Nephron (organoid): ENCODE results near the gene GABRD.

Experiments
- H3K27ac Mint-ChIP-seq, 3 experiments: 2 replicates each; pipeline ENCODE4 v1.8.0; 2020; ENCODE audit warnings: mixed read lengths in 3 of 3, mild to moderate bottlenecking in 2 of 3, moderate library complexity in 1 of 3
- H3K27me3 Mint-ChIP-seq: 2 replicates; pipeline ENCODE4 v1.8.0; 2021; ENCODE audit warnings: low read depth, mild to moderate bottlenecking, moderate library complexity, mixed read lengths
- H3K36me3 Mint-ChIP-seq: 2 replicates; pipeline ENCODE4 v1.8.0; 2020; ENCODE audit warnings: low read depth, mixed read lengths
- H3K4me1 Mint-ChIP-seq: 2 replicates; pipeline ENCODE4 v1.8.0; 2020; ENCODE audit warnings: mixed read lengths
- H3K4me3 Mint-ChIP-seq, 3 experiments: 2 replicates each; pipeline ENCODE4 v1.8.0; 2020; ENCODE audit warnings: mild to moderate bottlenecking in 3 of 3, mixed read lengths in 3 of 3, moderate library complexity in 2 of 3
- H3K9me3 Mint-ChIP-seq: 2 replicates; pipeline ENCODE4 v1.8.0; 2020; ENCODE audit warnings: mixed read lengths
- TF ChIP-seq, protein P1 (sequence below), 3 experiments: fragments of 200-600 bp; sonication (generic); IDR thresholded peaks; one replicate each; pipeline ENCODE4 v1.5.0; 2021; ENCODE audit warnings: antibody characterized with exemption in 3 of 3; ENCODE audit not compliant: unreplicated experiment in 3 of 3

The GABRD gene

DNA sequence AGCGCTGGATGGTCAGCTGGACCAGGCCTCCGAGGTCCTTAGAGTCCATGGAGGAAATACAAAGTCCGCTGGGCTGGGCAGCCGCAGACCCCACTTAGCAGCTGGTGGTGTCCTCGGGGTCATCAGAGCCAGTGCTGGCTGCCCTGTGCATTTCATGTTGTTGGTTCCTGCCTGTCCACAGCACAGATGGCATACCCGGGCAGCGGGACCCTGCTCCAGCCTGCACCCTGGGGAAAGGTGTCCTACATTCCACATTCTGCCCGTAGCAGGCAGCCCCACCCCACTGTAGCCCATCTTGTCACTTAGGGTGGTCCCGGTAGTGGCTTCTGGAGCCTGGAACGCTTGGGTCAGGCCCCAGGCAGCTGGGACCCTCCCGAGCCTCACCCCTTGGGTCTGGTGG, 50.9 kb downstream of the GABRD start:
- Mint-ChIP-seq H3K27me3 (peaks cover 24% of the 10 kb centered on the region), H3K4me1 (peaks cover 7% of the 10 kb centered on the region), H3K4me3 (no peak overlapping the region), H3K27ac (no peak overlapping the region), H3K36me3 (peaks cover 22% of the 10 kb centered on the region), H3K9me3 (peaks cover 19% of the 10 kb centered on the region)
- TF ChIP-seq, protein P1, sequence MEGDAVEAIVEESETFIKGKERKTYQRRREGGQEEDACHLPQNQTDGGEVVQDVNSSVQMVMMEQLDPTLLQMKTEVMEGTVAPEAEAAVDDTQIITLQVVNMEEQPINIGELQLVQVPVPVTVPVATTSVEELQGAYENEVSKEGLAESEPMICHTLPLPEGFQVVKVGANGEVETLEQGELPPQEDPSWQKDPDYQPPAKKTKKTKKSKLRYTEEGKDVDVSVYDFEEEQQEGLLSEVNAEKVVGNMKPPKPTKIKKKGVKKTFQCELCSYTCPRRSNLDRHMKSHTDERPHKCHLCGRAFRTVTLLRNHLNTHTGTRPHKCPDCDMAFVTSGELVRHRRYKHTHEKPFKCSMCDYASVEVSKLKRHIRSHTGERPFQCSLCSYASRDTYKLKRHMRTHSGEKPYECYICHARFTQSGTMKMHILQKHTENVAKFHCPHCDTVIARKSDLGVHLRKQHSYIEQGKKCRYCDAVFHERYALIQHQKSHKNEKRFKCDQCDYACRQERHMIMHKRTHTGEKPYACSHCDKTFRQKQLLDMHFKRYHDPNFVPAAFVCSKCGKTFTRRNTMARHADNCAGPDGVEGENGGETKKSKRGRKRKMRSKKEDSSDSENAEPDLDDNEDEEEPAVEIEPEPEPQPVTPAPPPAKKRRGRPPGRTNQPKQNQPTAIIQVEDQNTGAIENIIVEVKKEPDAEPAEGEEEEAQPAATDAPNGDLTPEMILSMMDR (IDR thresholded peaks at IDR 0.05; ENCODE audit: unreplicated experiment in 3 of 3) = no peak

DNA sequence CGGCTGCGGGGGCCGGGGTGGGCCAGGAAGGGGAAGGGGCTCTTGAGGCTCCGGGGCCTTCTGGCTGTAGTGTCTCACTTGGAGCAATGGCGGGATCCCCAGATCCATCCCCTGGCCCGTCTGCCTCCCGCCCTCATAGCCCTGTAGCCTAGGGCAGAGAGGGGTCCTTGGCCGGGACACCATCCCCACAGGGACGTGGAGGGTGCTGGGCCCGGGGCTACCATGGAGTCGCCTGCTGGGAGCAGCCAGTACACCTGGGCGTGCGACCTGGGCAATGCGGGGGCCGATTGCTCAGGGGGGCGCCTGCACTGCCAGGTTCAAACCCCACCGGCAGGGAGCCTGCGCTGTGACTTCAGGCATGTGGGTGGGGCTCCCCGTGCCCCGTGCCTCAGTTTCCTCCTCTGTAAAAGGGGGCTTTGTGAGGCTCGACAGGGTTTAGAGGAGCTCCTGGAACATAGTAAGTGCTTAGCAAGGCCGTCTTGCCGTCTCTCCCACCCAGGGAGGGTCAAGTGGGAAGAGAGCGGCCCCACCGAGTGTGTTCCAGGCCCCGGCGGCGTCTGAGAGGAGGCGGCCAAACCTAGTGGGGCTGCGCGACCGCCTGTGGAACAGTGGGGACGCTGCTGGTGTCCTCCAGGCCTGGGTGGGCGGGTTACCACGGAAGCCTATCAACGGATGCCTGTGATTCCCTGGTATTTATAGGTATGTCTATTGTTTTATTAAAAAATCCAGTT, 51.8 kb downstream of the GABRD start:
- H3K36me3 Mint-ChIP-seq = peaks cover 15% of the 10 kb centered on the region
- no peak overlapping the region for H3K27ac Mint-ChIP-seq
- H3K9me3 Mint-ChIP-seq = peaks cover 12% of the 10 kb centered on the region
- H3K4me3 Mint-ChIP-seq = no peak overlapping the region
- TF ChIP-seq, protein P1 (IDR thresholded peaks at IDR 0.05; ENCODE audit: unreplicated experiment in 3 of 3) = no peak
- H3K4me1 Mint-ChIP-seq = peaks cover 7% of the 10 kb centered on the region
- H3K27me3 Mint-ChIP-seq = peaks cover 29% of the 10 kb centered on the region

DNA sequence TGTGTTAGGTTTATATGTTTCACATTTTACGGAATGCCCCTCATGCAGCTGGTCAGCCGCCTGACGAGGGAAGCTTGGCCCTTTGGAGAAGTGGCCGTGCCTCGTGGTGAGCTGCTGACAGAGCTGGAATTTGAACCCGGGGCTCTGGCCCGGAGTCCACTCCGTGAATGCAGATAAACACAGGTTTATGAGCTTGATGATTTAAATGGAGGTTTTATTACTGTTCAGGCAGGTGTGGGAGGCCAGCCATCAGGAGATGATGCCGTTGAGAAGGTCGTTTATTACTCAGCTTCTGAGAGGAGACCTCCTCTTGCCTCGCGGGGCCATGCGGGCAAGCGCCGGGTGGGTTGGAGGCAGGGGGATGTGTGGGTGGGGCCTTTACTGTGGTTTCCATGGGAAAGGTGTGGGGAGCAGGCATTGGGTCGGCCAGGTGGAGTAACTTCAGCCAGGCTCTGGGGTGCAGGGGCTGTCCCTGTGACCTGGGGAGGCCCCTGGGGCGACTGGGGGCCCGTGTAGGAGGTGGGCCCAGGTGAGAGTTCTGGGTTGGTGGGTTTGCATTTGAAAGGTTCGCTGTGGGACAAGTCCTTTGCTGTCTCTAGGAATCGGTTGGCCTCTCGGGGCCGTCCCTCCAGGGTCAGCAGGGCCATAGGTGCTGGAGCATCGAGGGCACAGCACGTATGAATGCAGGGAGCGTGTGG, 53.1 kb downstream of the GABRD start:
- peak overlapping the region in 2 of 3 experiments; percentile 16 to 23 for H3K27ac Mint-ChIP-seq
- peak overlapping the region; percentile 47 to 66 (median 64) for H3K4me3 Mint-ChIP-seq
- H3K9me3 Mint-ChIP-seq = peaks cover 8% of the 10 kb centered on the region
- H3K27me3 Mint-ChIP-seq = peaks cover 29% of the 10 kb centered on the region
- peaks cover 7% of the 10 kb centered on the region for H3K4me1 Mint-ChIP-seq
- TF ChIP-seq, protein P1 (IDR thresholded peaks at IDR 0.05; ENCODE audit: unreplicated experiment in 3 of 3) = no peak
- peaks cover 8% of the 10 kb centered on the region for H3K36me3 Mint-ChIP-seq

DNA sequence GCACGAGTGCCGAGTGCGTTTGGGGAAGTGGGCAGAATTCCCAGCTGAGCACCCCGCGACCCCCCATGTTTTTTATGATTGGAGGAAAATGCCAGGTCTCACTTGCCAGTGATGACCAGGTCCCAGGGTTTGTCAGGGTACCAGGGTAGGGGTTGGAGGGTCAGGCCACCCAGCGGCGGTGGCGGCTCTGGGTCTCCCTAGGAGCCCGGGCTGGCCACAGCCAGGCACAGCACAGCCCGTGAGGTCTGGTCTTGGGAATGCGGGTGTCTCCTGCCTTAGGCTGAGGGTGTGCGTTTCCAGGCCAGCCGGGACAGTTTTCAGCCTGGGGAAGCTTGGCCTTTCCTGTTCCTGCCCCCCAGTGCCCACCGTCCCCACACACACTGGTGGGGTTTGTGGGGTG, 53.7 kb downstream of the GABRD start:
- H3K27me3 Mint-ChIP-seq = peaks cover 29% of the 10 kb centered on the region
- TF ChIP-seq, protein P1 (IDR thresholded peaks at IDR 0.05; ENCODE audit: unreplicated experiment in 3 of 3) = no peak
- H3K4me1 Mint-ChIP-seq = peaks cover 7% of the 10 kb centered on the region
- H3K27ac Mint-ChIP-seq = no peak overlapping the region
- H3K4me3 Mint-ChIP-seq = no peak overlapping the region
- peaks cover 11% of the 10 kb centered on the region for H3K36me3 Mint-ChIP-seq
- peaks cover 13% of the 10 kb centered on the region for H3K9me3 Mint-ChIP-seq

DNA sequence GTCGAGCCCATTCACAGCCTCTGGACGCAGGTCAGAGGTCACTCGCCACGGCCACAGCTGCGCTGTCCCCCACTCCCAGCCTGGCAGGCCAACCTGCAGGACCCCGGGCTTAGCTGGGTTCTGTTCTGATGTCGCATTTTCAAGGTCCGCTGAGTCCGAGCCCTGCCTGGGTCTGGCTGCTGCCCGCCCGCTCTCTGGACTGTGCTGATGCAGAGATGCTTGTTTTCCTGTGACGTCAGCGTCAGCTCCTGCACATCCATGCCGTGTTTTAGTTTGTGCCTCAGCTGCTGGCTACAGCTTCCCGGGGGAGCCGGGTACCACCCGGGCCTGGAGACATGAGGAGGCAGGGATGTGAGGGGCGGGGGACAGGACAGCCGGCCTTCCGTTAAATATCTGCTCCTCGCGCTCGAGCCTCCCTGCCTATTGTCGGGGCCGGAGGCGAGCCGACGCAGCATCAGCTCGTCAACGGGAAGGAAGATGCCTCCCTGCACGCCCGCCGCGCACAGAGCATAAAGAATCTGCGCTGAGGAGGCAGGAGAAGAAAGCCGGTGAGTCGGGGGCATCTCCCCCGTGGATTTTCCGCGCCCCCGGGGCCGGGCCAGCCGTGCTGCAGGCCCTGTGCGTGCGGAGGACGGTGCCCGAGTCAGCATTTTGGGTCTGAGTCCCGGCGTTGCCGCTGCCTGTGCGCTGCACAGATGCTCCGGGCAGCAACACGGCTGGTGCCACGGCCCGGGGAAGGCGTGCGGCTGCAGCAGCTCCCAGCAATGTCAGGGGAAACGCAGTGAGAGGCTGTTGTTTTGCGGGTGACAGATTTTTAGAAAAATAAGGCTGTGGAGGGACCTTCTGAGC, 54.5 kb downstream of the GABRD start:
- H3K27me3 Mint-ChIP-seq = peaks cover 26% of the 10 kb centered on the region
- TF ChIP-seq, protein P1 (IDR thresholded peaks at IDR 0.05; ENCODE audit: unreplicated experiment in 3 of 3) = no peak
- H3K36me3 Mint-ChIP-seq = peaks cover 19% of the 10 kb centered on the region
- H3K9me3 Mint-ChIP-seq = peaks cover 20% of the 10 kb centered on the region
- H3K4me3 Mint-ChIP-seq = peak overlapping the region; percentile 81 to 84 (median 83)
- H3K4me1 Mint-ChIP-seq = peaks cover 7% of the 10 kb centered on the region
- no peak overlapping the region for H3K27ac Mint-ChIP-seq
